K562 (cell line): ENCODE results near the gene CSTPP1. TPM values are rescaled to one million over a fixed set of nuclear protein-coding genes. Genes with fewer than 3 reads are reported as not detected.

Experiments
- ARID3A ChIP-seq: IDR thresholded peaks from 2 replicates; pipeline ENCODE4 v1.6.1; 2012; ENCODE audit warnings: low read depth, low read length, improper control_type of control experiment, borderline replicate concordance
- CEBPG ChIP-seq, 3 experiments: fragments of 200-800 bp in 1 of 3; sonication (Bioruptor generic) in 1 of 3; sonication (generic) in 1 of 3; formaldehyde crosslinking in 1 of 3; IDR thresholded peaks in 2 of 3; conservative IDR thresholded peaks in 1 of 3; 2 replicates each; pipeline versions ENCODE4 v1.6.1 to v1.8.0; 2016 to 2022; ENCODE audit warnings: missing compliant biosample characterization in 2 of 3, missing genetic modification characterization in 2 of 3, mild to moderate bottlenecking in 1 of 3, missing genetic modification reagents in 1 of 3
- CXXC5 ChIP-seq: fragments of 250-450 bp; sonication (Bioruptor Pico); IDR thresholded peaks from 2 replicates; pipeline ENCODE4 v1.8.0; 2022; ENCODE audit warnings: inconsistent platforms, mild to moderate bottlenecking, moderate library complexity
- DDX20 ChIP-seq: fragments of 450-650 bp; IDR thresholded peaks from 2 replicates; pipeline ENCODE4 v1.6.1; 2016; ENCODE audit warnings: missing genetic modification characterization, low read depth, mild to moderate bottlenecking, missing compliant biosample characterization, moderate library complexity
- EP300 ChIP-seq: IDR thresholded peaks from 2 replicates; pipeline ENCODE4 v1.6.1; 2012; ENCODE audit warnings: low read length, improper control_type of control experiment
- MAZ ChIP-seq, 2 experiments: fragments of 450-650 bp in 1 of 2; sonication (generic) in 1 of 2; formaldehyde crosslinking; IDR thresholded peaks in 1 of 2; conservative IDR thresholded peaks in 1 of 2; 2 replicates each; pipeline versions ENCODE4 v1.4.0 to v1.5.0; 2020; ENCODE audit warnings: mild to moderate bottlenecking in 1 of 2, missing genetic modification reagents in 1 of 2
- NFIC ChIP-seq: fragments of 450-650 bp; IDR thresholded peaks from 2 replicates; pipeline ENCODE4 v1.6.1; 2017; ENCODE audit warnings: mild to moderate bottlenecking, inconsistent platforms
- SMAD4 ChIP-seq: fragments of 250-450 bp; sonication (Bioruptor Pico); conservative IDR thresholded peaks from 2 replicates; pipeline ENCODE4 v1.8.0; 2021; ENCODE audit warnings: inconsistent platforms, mild to moderate bottlenecking, moderate library complexity
- polyA plus RNA-seq, 8 experiments: library from polyadenylated mRNA; depleted of rRNA in 4 of 8; stranded (reverse) in 5 of 8; unstranded in 3 of 8; fragments of >200 nt; fragmentation: Nextera tagmentation in 2 of 8; fragmentation: Illumina TruSeq in 1 of 8; extraction: Ambion mirVana in 2 of 8; extraction: Trizol in 1 of 8; gene quantifications; 2 replicates each; pipeline versions ENCODE4 v1.2.1 to v1.2.3, GENCODE V29; 2011 to 2014; ENCODE audit warnings: inconsistent platforms in 1 of 8, missing spikeins in 1 of 8
- total RNA-seq, 7 experiments: library from RNA; depleted of rRNA in 6 of 7; stranded (reverse); fragments of >200 nt in 6 of 7; fragmentation: Illumina TruSeq in 2 of 7; extraction: Trizol in 2 of 7; gene quantifications; 2 replicates each; pipeline versions ENCODE4 v1.2.1 to v1.2.3, GENCODE V29; 2011 to 2021; ENCODE audit warnings: low replicate concordance in 1 of 7
- TF ChIP-seq, protein P1 (sequence below), 2 experiments: fragments of 150-350 bp in 1 of 2; IDR thresholded peaks; 2 replicates each; pipeline ENCODE4 v1.6.1; 2012 to 2016; ENCODE audit warnings: low read depth in 2 of 2, low read length in 2 of 2, mild to moderate bottlenecking in 1 of 2, moderate library complexity in 1 of 2
- TF ChIP-seq, protein P2 (sequence below): conservative IDR thresholded peaks from 2 replicates; pipeline ENCODE4 v1.6.1; 2011; ENCODE audit warnings: low read depth, mild to moderate bottlenecking, low read length; ENCODE audit not compliant: control insufficient read depth
- TF ChIP-seq, protein P3 (sequence below), 2 experiments: IDR thresholded peaks; 2 replicates each; pipeline ENCODE4 v1.6.1; 2012; ENCODE audit warnings: improper control_type of control experiment in 2 of 2, low read depth in 2 of 2, low read length in 2 of 2, borderline replicate concordance in 1 of 2
- TF ChIP-seq, protein P4 (sequence below): fragments of 200-800 bp; sonication (Bioruptor generic); IDR thresholded peaks from 2 replicates; pipeline ENCODE4 v1.6.1; 2017; ENCODE audit warnings: missing genetic modification characterization, missing compliant biosample characterization

CSTPP1 gene
- total and polyA plus RNA-seq, 9 of the 15 experiments (the other 6 are each of a cell fraction or from before 2014, with no cell fraction given) = 6.5 to 17.8 (median 9.2) TPM

- TF ChIP-seq, protein P1, sequence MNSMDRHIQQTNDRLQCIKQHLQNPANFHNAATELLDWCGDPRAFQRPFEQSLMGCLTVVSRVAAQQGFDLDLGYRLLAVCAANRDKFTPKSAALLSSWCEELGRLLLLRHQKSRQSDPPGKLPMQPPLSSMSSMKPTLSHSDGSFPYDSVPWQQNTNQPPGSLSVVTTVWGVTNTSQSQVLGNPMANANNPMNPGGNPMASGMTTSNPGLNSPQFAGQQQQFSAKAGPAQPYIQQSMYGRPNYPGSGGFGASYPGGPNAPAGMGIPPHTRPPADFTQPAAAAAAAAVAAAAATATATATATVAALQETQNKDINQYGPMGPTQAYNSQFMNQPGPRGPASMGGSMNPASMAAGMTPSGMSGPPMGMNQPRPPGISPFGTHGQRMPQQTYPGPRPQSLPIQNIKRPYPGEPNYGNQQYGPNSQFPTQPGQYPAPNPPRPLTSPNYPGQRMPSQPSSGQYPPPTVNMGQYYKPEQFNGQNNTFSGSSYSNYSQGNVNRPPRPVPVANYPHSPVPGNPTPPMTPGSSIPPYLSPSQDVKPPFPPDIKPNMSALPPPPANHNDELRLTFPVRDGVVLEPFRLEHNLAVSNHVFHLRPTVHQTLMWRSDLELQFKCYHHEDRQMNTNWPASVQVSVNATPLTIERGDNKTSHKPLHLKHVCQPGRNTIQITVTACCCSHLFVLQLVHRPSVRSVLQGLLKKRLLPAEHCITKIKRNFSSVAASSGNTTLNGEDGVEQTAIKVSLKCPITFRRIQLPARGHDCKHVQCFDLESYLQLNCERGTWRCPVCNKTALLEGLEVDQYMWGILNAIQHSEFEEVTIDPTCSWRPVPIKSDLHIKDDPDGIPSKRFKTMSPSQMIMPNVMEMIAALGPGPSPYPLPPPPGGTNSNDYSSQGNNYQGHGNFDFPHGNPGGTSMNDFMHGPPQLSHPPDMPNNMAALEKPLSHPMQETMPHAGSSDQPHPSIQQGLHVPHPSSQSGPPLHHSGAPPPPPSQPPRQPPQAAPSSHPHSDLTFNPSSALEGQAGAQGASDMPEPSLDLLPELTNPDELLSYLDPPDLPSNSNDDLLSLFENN (IDR thresholded peaks at IDR 0.05; ENCODE audit: low read depth in 2 of 2, low read length in 2 of 2) = peak in 1 of 2 experiments; percentile 83; a peak in 2 of 4 replicates
- TF ChIP-seq CXXC5 (CRISPR knock-in tag) (0 out of 2 replicates have a peak, but pooled peaks have one; percentile 14), ARID3A (peak; percentile 83), EP300 (peak; percentile 84), MAZ (CRISPR knock-in tag; conservative IDR thresholded peaks at IDR 0.05 in 1 of 2, IDR thresholded peaks at IDR 0.05 in 1 of 2) (peak in 1 of 2 experiments; percentile 48; a peak in 1 of 4 replicates), DDX20 (tag) (no peak), NFIC (peak; percentile 69), CEBPG (CRISPR knock-in tag; IDR thresholded peaks at IDR 0.05) (peak; percentile 56; the same call in 1 of the 2 replicates), CEBPG (tag; conservative IDR thresholded peaks at IDR 0.05 in 1 of 2, IDR thresholded peaks at IDR 0.05 in 1 of 2) (peak; percentile 51 to 73; a peak in 3 of 4 replicates), SMAD4 (CRISPR knock-in tag) (peak; percentile 62)
- TF ChIP-seq, protein P2, sequence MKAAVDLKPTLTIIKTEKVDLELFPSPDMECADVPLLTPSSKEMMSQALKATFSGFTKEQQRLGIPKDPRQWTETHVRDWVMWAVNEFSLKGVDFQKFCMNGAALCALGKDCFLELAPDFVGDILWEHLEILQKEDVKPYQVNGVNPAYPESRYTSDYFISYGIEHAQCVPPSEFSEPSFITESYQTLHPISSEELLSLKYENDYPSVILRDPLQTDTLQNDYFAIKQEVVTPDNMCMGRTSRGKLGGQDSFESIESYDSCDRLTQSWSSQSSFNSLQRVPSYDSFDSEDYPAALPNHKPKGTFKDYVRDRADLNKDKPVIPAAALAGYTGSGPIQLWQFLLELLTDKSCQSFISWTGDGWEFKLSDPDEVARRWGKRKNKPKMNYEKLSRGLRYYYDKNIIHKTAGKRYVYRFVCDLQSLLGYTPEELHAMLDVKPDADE = 0 out of 2 replicates have a peak, but pooled peaks have one; percentile 28
- TF ChIP-seq, protein P3, sequence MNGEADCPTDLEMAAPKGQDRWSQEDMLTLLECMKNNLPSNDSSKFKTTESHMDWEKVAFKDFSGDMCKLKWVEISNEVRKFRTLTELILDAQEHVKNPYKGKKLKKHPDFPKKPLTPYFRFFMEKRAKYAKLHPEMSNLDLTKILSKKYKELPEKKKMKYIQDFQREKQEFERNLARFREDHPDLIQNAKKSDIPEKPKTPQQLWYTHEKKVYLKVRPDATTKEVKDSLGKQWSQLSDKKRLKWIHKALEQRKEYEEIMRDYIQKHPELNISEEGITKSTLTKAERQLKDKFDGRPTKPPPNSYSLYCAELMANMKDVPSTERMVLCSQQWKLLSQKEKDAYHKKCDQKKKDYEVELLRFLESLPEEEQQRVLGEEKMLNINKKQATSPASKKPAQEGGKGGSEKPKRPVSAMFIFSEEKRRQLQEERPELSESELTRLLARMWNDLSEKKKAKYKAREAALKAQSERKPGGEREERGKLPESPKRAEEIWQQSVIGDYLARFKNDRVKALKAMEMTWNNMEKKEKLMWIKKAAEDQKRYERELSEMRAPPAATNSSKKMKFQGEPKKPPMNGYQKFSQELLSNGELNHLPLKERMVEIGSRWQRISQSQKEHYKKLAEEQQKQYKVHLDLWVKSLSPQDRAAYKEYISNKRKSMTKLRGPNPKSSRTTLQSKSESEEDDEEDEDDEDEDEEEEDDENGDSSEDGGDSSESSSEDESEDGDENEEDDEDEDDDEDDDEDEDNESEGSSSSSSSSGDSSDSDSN (IDR thresholded peaks at IDR 0.05; ENCODE audit: borderline replicate concordance in 1 of 2, low read depth in 2 of 2, low read length in 2 of 2) = peak in 1 of 2 experiments; percentile 97; a peak in 2 of 4 replicates
- TF ChIP-seq, protein P4, sequence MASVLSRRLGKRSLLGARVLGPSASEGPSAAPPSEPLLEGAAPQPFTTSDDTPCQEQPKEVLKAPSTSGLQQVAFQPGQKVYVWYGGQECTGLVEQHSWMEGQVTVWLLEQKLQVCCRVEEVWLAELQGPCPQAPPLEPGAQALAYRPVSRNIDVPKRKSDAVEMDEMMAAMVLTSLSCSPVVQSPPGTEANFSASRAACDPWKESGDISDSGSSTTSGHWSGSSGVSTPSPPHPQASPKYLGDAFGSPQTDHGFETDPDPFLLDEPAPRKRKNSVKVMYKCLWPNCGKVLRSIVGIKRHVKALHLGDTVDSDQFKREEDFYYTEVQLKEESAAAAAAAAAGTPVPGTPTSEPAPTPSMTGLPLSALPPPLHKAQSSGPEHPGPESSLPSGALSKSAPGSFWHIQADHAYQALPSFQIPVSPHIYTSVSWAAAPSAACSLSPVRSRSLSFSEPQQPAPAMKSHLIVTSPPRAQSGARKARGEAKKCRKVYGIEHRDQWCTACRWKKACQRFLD (CRISPR knock-in tag) = 0 out of 2 replicates have a peak, but pooled peaks have one; percentile 38
Observed at GRCh38 chr11:47004595-47005033, 68.1 kb downstream of the CSTPP1 start (continued).
